KMS-11 (cell line): ENCODE measurements around the gene KLK10.

Experiments
- H2AFZ ChIP-seq: fragments of 200-600 bp; sonication (generic); 2 replicates; pipeline ENCODE4 v1.6.1; 2016; ENCODE audit warnings: antibody characterized with exemption, mixed run types, low read depth
- H3K27ac ChIP-seq: fragments of 200-600 bp; sonication (generic); 2 replicates; pipeline ENCODE4 v1.6.1; 2016; ENCODE audit warnings: mild to moderate bottlenecking, mixed run types
- H3K27me3 ChIP-seq: fragments of 200-600 bp; sonication (generic); 2 replicates; pipeline ENCODE4 v1.6.1; 2017; ENCODE audit warnings: mild to moderate bottlenecking, low read depth, mixed run types, moderate library complexity; ENCODE audit not compliant: insufficient read depth
- H3K36me3 ChIP-seq: fragments of 200-600 bp; sonication (generic); 2 replicates; pipeline ENCODE4 v1.6.1; 2017; ENCODE audit warnings: mild to moderate bottlenecking, mixed run types; ENCODE audit not compliant: insufficient read depth
- H3K4me1 ChIP-seq: fragments of 200-600 bp; sonication (generic); 2 replicates; pipeline ENCODE4 v1.6.1; 2016; ENCODE audit warnings: mild to moderate bottlenecking, low read depth, mixed run types; ENCODE audit not compliant: poor library complexity, severe bottlenecking
- H3K4me2 ChIP-seq: fragments of 200-600 bp; sonication (generic); 2 replicates; pipeline ENCODE4 v1.7.0; 2016; ENCODE audit warnings: mild to moderate bottlenecking, mixed run types
- H3K4me3 ChIP-seq: fragments of 200-600 bp; sonication (generic); IDR thresholded peaks from 2 replicates; pipeline ENCODE4 v1.6.1; 2017; ENCODE audit warnings: low read depth, low read length, mixed read lengths; ENCODE audit not compliant: insufficient read depth
- H3K79me2 ChIP-seq: fragments of 200-600 bp; sonication (generic); 2 replicates; pipeline ENCODE4 v1.6.1; 2016; ENCODE audit warnings: low read depth, mixed run types; ENCODE audit not compliant: insufficient read depth
- H3K9ac ChIP-seq: fragments of 200-600 bp; sonication (generic); 2 replicates; pipeline ENCODE4 v1.6.1; 2016; ENCODE audit warnings: mild to moderate bottlenecking, mixed run types
- H4K20me1 ChIP-seq: fragments of 200-600 bp; sonication (generic); 2 replicates; pipeline ENCODE4 v1.6.1; 2016; ENCODE audit warnings: mild to moderate bottlenecking, mixed run types; ENCODE audit not compliant: insufficient read depth
- TF ChIP-seq, protein P1 (sequence below): fragments of 200-600 bp; sonication (generic); conservative IDR thresholded peaks from 2 replicates; pipeline ENCODE4 v1.6.1; 2017; ENCODE audit warnings: low read depth, mild to moderate bottlenecking, antibody characterized with exemption, low read length, moderate library complexity, mixed read lengths

The KLK10 gene, protein sequence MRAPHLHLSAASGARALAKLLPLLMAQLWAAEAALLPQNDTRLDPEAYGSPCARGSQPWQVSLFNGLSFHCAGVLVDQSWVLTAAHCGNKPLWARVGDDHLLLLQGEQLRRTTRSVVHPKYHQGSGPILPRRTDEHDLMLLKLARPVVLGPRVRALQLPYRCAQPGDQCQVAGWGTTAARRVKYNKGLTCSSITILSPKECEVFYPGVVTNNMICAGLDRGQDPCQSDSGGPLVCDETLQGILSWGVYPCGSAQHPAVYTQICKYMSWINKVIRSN

DNA sequence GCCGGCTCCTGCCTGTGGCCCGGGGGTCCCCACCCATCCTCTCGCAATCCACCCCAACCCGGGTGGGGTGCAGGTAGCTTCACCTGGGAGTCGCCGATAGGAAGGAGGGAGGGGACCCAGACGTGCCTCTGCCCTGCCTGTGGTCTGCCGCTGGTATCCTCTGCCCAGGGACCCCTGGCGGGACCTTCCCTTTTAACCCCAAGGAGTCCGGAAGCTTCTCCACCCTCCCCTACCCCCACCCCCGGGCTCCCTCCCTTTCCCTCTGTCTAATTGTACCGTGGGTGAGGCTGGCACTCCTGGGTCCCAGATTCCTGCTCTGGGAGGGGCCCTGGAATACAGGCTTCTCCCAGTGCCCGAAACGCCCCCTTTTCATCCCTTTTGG is at the start of gene KLK10:
KLK10 (minus strand) TSS at position 166 of the 382 bp plus-strand sequence. CDS start 579 bp downstream, outside the sequence.
- Histone ChIP-seq H3K4me3 (no peak within 1 kb of the TSS), H3K4me1 (no peaks in the 10 kb centered on the region), H3K36me3 (no peaks in the 10 kb centered on the region), H3K9ac (no peak within 1 kb of the TSS), H3K79me2 (no peaks in the 10 kb centered on the region), H4K20me1 (no peaks in the 10 kb centered on the region), H3K27me3 (peaks cover 2% of the 10 kb centered on the region; the same call in 1 of the 2 replicates), H3K4me2 (no peak within 1 kb of the TSS), H3K27ac (no peak within 1 kb of the TSS), H2AFZ (no peak within 1 kb of the TSS)
- TF ChIP-seq, protein P1, sequence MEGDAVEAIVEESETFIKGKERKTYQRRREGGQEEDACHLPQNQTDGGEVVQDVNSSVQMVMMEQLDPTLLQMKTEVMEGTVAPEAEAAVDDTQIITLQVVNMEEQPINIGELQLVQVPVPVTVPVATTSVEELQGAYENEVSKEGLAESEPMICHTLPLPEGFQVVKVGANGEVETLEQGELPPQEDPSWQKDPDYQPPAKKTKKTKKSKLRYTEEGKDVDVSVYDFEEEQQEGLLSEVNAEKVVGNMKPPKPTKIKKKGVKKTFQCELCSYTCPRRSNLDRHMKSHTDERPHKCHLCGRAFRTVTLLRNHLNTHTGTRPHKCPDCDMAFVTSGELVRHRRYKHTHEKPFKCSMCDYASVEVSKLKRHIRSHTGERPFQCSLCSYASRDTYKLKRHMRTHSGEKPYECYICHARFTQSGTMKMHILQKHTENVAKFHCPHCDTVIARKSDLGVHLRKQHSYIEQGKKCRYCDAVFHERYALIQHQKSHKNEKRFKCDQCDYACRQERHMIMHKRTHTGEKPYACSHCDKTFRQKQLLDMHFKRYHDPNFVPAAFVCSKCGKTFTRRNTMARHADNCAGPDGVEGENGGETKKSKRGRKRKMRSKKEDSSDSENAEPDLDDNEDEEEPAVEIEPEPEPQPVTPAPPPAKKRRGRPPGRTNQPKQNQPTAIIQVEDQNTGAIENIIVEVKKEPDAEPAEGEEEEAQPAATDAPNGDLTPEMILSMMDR = no peak

DNA sequence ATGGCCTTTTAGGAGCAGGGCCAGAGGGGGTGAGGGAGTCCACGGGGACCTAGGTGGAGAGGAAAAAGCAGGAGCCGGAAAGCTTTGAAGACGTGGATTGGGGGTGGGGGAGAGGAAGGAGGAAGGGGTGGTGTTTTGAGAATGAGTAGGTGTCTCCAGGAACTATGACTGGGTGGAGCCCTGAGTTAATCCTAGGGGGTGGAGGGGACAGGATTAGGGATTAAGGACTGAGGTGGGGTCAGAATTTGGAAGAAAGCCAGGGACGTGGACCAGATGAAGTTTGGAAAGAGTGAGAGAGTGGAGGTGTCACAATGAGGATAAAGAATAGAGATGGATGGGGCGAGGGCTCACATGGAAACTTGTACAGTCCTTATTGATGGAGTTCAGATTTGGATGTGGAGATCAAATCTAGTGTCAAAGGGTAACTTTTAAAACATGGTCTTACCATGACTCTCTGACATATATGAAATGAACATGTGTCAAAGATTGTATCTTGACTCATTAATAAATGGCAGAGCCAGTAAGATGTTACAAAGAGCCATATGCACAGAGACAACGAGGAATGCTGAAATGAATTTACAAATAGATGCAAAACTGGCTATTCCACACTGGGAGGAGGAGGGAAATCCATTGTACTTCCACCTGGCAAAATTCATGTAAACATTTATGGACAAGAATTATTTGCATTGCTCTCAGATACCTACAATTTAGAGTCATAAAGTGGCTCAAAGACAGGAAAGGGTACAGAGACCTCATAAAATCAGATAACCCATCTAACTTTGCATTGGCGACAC is 47.1 kb upstream of the KLK10 start:
- Histone ChIP-seq H3K4me1 (no peaks in the 10 kb centered on the region), H3K9ac (no peak overlapping the region), H2AFZ (no peak overlapping the region), H3K79me2 (no peaks in the 10 kb centered on the region), H3K4me3 (no peak overlapping the region), H4K20me1 (no peaks in the 10 kb centered on the region), H3K27me3 (no peaks in the 10 kb centered on the region; the same call in 1 of the 2 replicates), H3K36me3 (no peaks in the 10 kb centered on the region), H3K27ac (no peak overlapping the region), H3K4me2 (no peak overlapping the region)
- TF ChIP-seq, protein P1 = no peak

DNA sequence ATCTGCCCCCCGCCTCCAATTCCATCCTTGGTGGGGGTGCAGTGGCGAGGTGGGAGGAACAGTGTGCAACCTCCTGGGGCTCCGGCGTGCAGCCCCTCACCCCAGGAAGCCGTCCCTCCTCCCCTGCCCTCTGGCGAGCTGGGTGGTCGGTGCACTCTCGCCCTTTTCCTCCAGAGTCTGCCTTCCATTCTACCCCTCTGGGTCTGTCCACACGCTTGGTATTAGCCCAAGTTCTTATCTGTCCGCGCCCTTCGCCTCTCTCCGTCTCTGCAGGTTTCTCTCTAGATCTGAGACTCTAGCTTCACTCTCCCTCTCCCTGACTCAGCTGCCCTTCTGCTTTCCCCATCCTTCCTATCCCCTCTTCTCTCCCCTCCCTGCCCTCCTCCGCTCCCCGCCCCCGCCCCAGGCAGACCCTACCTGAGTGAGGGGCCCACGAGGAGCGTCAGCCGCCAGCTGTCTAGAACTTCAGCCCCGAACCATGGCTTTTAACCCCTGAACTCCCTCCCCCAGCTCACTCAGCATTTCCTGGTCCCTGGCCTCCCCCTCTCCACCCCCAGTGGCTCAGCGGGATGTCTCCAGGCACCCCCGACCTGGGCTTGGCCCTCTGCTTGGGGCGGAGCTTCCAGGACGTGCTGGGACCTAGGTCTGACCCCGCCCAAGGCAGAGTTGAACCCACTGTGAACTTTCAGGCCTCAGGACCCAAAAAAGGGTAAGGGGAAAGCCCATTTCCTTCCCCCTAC is 45.9 kb upstream of the KLK10 start:
- Histone ChIP-seq H3K36me3 (no peaks in the 10 kb centered on the region), H3K27ac (no peak overlapping the region), H2AFZ (no peak overlapping the region), H3K79me2 (no peaks in the 10 kb centered on the region), H3K9ac (no peak overlapping the region), H3K4me1 (no peaks in the 10 kb centered on the region), H4K20me1 (no peaks in the 10 kb centered on the region), H3K4me2 (no peak overlapping the region), H3K27me3 (no peaks in the 10 kb centered on the region; the same call in 1 of the 2 replicates), H3K4me3 (no peak overlapping the region)
- TF ChIP-seq, protein P1 = no peak

DNA sequence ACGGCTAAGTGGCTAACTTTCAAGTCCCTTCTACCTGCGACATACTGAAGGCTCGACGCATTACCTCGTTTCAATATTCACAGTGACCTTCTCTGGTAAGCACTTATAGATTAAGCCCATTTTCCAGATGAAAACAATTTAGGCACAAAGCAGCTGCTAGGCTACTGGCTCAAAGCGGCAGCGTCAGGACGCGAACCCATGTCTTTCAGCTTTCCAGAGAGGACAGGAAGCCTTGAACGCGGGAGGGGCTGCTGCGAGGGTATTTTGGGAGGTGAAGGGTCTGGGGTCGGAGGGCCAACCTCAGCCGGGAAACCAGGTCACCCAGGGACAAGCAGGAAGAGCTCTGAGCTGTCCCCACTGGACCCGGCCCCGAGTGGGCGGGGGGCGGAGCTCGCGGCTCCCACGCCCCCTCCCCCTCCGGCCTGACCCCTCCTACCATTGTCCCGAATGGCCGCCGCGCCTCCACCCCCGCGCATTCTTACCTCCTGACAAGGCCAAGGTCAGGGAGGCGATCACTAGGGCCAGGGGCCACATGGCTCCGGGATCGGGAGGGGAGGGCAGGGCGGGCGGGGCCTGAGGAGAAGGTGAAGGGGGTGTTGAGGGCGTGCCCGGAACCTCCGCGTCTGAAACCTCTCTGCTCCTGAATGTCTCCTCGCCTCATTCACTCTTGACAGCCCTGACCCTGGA is 45.2 kb upstream of the KLK10 start, which contains the start of gene KLK13:
KLK13 (minus strand) TSS at position 559 of the 687 bp plus-strand sequence; CDS start at position 534, 25 bp downstream.
- Histone ChIP-seq H3K9ac (no peak within 1 kb of the TSS), H4K20me1 (no peaks in the 10 kb centered on the region), H3K4me2 (no peak within 1 kb of the TSS), H3K27ac (no peak within 1 kb of the TSS), H3K4me3 (no peak within 1 kb of the TSS), H3K79me2 (no peaks in the 10 kb centered on the region), H3K36me3 (no peaks in the 10 kb centered on the region), H3K4me1 (no peaks in the 10 kb centered on the region), H2AFZ (no peak within 1 kb of the TSS), H3K27me3 (no peaks in the 10 kb centered on the region; the same call in 1 of the 2 replicates)
- TF ChIP-seq, protein P1 = no peak
